ENCODE data around the gene KBTBD3. TPM values are rescaled to one million over a fixed set of nuclear protein-coding genes. Genes with fewer than 3 reads are reported as not detected.
"Not testable (repeated sequence)": the region's sequence is repeated elsewhere in the genome, so short reads cannot be mapped to it uniquely, and the experiment has no call there.

The KBTBD3 gene
- total RNA-seq, 1 donor from 2014 or later = 10.6 TPM

DNA sequence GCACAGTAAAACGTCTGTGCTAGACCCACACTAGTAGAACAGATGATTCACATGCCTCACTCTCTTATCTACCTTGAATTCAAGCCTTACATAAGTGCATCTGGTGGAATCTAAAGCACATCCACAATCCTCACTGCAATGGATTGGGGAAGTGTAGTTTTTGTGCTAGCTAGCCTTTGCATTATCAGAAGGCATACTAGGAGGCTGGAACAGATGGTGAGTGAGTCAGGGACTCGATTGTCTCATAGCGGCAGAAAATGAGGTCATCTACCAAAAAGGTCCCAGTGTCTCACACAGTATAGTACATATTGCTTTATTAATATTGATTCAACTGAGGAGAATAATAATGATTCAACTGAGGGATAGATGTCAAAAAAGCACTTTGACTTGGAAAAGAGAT lies 64.4 kb downstream of the KBTBD3 start:
- no peak for FAIRE-seq
- no peak for DNase-seq (ENCODE audit: low spot score in 2 of 2)

DNA sequence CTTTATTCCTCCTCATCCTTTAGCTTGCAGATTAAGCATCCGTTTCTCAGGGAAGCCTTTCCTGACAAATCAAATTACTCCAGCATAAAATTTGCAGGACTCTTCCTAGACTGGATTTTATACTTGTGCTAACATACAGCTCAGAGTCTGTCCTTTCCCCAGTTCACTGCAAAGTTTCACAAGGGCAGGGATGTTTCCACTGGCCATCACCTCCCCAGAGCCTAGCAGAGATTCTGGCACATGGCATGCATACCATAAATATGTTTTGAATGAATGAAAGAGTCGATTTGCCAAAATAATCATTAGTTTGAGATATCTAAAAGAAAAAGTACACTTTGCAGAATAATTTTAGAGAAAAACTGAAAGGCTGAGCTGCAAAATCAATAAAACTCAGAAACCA lies 65.7 kb downstream of the KBTBD3 start:
- DNase-seq (ENCODE audit: low spot score in 2 of 2) (no peak), FAIRE-seq (no peak)

DNA sequence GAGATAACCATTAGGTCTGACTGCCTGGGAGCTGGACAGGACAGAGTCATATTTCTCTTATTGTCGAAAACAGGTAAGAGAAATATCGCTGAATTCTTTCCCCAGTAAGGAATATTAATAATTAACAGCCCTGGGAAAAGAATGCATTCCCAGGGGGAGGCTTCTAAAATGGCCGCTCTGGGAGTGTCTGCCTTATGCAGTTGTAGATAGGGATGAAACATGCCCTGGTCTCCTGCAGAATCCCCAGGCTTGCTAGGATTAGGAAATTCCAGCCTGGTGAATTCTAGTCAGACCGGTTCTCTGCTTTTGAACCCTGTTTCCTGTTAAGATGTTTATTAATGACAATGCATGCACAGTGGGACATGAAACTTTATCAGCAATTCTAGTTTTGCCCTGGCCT lies 74.1 kb downstream of the KBTBD3 start:
- not testable (repeated sequence) for DNase-seq (ENCODE audit: low spot score in 2 of 2); FAIRE-seq

DNA sequence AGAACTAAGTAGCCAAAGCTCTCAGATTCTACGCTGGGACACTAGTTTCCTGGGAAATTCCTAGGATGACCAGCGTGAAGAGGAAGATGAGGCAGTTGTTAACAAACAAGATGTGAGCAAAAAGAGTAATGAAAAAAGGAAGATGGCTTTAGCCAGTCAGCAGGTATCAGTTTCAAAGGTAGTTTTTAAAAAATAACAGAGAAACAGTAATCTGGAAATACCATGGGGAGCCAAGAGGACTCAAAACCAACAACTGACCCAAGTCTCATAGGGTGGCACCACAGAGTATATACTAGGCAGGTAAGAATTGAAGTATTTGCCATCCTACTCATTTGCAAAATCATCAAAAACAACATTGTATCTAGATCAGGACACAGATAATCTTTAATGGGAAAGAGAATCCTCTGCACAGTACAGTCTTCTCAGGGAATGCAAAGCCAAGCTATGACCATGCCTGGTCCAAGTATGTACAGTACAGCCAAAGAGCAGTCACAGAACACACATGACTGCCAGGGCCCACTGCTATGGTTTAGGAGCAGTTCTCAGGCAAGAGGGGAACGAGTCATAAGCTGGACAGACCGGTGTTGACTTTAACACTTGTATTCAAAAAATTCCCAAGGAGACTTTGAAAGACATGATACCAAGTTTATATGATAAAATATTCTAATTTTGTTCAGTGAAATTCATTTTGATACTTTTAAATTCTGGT lies 75.7 kb downstream of the KBTBD3 start:
- FAIRE-seq = no peak
- no peak for DNase-seq (ENCODE audit: low spot score in 2 of 2)

Other genes with a start within 250 kb of the KBTBD3 start
- gene MSANTD4, start 55.1 kb downstream of the KBTBD3 start, total RNA-seq = 58.7 TPM
- 282 TPM for gene AASDHPPT, start 315 bp upstream of the KBTBD3 start, total RNA-seq